AG04450 (cell line): ENCODE data around the gene APOO. TPM values are rescaled to one million over a fixed set of nuclear protein-coding genes. Genes with fewer than 3 reads are reported as not detected.

ENCODE experiments used
- CTCF ChIA-PET: fragments of 300-600, 350-600 bp; formaldehyde crosslinking; extraction: SDS; loops from one replicate; lab custom pipeline; 2022; ENCODE audit warnings: antibody characterized with exemption, inconsistent platforms; lab: Charles Lee
- POLR2A ChIA-PET: fragments of 350-600 bp; formaldehyde crosslinking; extraction: SDS; loops from one replicate; lab custom pipeline; 2021; ENCODE audit warnings: antibody characterized with exemption, inconsistent platforms; lab: Yijun Ruan, JAX
- DNase-seq: peaks from one replicate; pipeline ENCODE4 v3.0.0-alpha.2; 2011; ENCODE audit warnings: low read depth, low spot score
- H3K27ac ChIP-seq: one replicate; pipeline ENCODE4 v1.5.1; 2012; ENCODE audit warnings: low read depth, low read length, control low read depth
- H3K27me3 ChIP-seq: one replicate; pipeline ENCODE4 v1.6.0; 2012; ENCODE audit warnings: low read length; ENCODE audit not compliant: control insufficient read depth, insufficient read depth
- H3K4me3 ChIP-seq: 2 replicates; pipeline ENCODE4 v1.5.1; 2011; ENCODE audit warnings: mild to moderate bottlenecking, low read depth, low read length, control low read depth
- H3K9me3 ChIP-seq: 2 replicates; pipeline ENCODE4 v1.5.1; 2012; ENCODE audit warnings: low read length; ENCODE audit not compliant: control insufficient read depth, insufficient read depth
- CTCF ChIP-seq: IDR thresholded peaks from 2 replicates; pipeline ENCODE4 v1.5.1; 2011; ENCODE audit warnings: low read depth, low read length, control low read depth, inconsistent platforms
- polyA plus RNA-seq: library from polyadenylated mRNA; depleted of rRNA; stranded (reverse); fragments of >200 nt; gene quantifications from 2 replicates; pipeline ENCODE4 v1.2.3, GENCODE V29; 2011

The APOO gene
- polyA plus RNA-seq, 1 experiment: 16.3 TPM

GRCh38 chrX:23884427-23885024 lies 23.2 kb downstream of the APOO start:
- H3K27me3 ChIP-seq: no peaks in the 10 kb centered on the region
- ChIA-PET CTCF (no interaction called here), POLR2A (interaction anchor here (1.0 kb wide), 1 partner anchor 142 kb away, joined by 11 read pairs; no protein-coding TSS in a partner anchor)
- DNase-seq: no peak
- TF ChIP-seq CTCF: no peak
- H3K27ac ChIP-seq: no peak overlapping the region
- no peak overlapping the region for H3K4me3 ChIP-seq
- H3K9me3 ChIP-seq: no peaks in the 10 kb centered on the region

DNA sequence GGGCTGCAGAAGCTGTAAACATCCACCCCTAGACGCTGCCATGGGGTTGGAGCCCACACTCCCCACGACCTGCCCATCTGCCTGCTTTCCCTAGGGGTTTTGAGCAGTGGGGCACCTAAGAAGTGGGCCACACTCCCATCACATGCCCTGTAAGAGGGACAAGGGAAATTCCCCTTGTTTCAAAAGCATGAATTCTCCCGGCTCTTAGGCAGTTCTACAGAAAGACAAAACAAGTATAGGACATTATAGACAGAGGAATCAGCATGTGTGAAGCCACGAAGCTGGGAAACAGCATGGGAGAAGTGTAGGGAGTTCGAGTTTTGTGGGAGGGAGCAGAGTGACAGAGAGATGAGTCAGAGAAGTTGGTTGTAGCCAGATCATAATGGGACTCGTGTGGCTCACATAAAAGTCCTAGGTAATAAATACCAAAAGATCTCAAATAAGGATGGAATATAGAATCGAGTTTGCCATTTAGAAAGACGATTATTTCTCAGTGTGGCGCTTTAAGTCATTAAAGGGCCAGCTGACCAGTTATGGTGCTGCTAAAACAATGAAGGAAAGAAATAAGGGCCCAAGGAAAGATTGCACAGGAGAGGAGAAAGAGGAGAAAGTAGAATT lies 23.9 kb downstream of the APOO start:
- no peaks in the 10 kb centered on the region for H3K27me3 ChIP-seq
- no peak for DNase-seq
- H3K4me3 ChIP-seq: peak overlapping the region; percentile 10; the same call in 1 of the 2 replicates
- ChIA-PET POLR2A (interaction anchor here (0.6 to 1.0 kb wide), 2 partner anchors 45 to 142 kb away, joined by 3 to 11 read pairs; no protein-coding TSS in a partner anchor), CTCF (no interaction called here)
- peak overlapping the region; percentile 73 for H3K27ac ChIP-seq
- no peaks in the 10 kb centered on the region for H3K9me3 ChIP-seq
- TF ChIP-seq CTCF: no peak

- no peaks in the 10 kb centered on the region for H3K9me3 ChIP-seq
- ChIA-PET POLR2A (no interaction called here), CTCF (interaction anchor here (1.3 kb wide), 1 partner anchor 22 kb away, joined by 5 read pairs; no protein-coding TSS in a partner anchor)
- H3K27me3 ChIP-seq: no peaks in the 10 kb centered on the region
- H3K4me3 ChIP-seq: no peak overlapping the region
- TF ChIP-seq CTCF: no peak
- no peak for DNase-seq
- no peak overlapping the region for H3K27ac ChIP-seq
Measured at GRCh38 chrX:23879380-23880090, 28.2 kb downstream of the APOO start.

GRCh38 chrX:23871905-23872546 lies 35.7 kb downstream of the APOO start:
- no peak for TF ChIP-seq CTCF
- Histone ChIP-seq H3K27ac (no peak overlapping the region), H3K9me3 (no peaks in the 10 kb centered on the region), H3K27me3 (no peaks in the 10 kb centered on the region), H3K4me3 (no peak overlapping the region)
- ChIA-PET CTCF (no interaction called here), POLR2A (no interaction called here)
- no peak for DNase-seq
